Retinal pigment epithelial cell (primary cell): ENCODE data around the gene SLC2A13.

Experiments
- DNase-seq: peaks from one replicate; pipeline ENCODE4 v3.0.0-alpha.2; 2010; ENCODE audit warnings: low read depth
- H3K4me3 ChIP-seq: 2 replicates; pipeline ENCODE4 v1.5.1; 2011; ENCODE audit warnings: mild to moderate bottlenecking, low read length, control low read depth, moderate library complexity
- TF ChIP-seq, protein P1 (sequence below): conservative IDR thresholded peaks from 2 replicates; pipeline ENCODE4 v1.5.1; 2011; ENCODE audit warnings: low read depth, low read length, control low read depth, inconsistent platforms

Gene SLC2A13

DNA sequence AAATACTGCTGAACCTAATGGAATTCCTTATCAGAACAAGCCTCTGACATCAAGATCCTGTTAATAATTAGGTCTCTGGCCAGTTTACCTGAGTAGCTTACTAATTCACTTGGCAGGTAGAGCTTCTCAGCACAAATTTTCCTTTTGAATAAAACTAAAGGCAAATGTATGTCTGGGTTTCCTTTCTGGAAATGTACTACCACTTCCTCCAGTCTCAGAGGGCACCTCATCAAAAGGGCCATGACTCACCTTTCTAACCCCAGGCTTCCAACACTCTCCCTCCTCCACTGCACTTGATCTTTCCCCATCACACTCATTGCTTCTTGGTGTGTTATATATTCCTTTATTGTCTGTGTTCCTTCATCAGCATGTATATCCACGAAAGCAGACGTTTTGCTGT, 90.5 kb downstream of the SLC2A13 start:
- DNase-seq = no peak
- H3K4me3 ChIP-seq = no peak overlapping the region
- TF ChIP-seq, protein P1, sequence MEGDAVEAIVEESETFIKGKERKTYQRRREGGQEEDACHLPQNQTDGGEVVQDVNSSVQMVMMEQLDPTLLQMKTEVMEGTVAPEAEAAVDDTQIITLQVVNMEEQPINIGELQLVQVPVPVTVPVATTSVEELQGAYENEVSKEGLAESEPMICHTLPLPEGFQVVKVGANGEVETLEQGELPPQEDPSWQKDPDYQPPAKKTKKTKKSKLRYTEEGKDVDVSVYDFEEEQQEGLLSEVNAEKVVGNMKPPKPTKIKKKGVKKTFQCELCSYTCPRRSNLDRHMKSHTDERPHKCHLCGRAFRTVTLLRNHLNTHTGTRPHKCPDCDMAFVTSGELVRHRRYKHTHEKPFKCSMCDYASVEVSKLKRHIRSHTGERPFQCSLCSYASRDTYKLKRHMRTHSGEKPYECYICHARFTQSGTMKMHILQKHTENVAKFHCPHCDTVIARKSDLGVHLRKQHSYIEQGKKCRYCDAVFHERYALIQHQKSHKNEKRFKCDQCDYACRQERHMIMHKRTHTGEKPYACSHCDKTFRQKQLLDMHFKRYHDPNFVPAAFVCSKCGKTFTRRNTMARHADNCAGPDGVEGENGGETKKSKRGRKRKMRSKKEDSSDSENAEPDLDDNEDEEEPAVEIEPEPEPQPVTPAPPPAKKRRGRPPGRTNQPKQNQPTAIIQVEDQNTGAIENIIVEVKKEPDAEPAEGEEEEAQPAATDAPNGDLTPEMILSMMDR = no peak

DNA sequence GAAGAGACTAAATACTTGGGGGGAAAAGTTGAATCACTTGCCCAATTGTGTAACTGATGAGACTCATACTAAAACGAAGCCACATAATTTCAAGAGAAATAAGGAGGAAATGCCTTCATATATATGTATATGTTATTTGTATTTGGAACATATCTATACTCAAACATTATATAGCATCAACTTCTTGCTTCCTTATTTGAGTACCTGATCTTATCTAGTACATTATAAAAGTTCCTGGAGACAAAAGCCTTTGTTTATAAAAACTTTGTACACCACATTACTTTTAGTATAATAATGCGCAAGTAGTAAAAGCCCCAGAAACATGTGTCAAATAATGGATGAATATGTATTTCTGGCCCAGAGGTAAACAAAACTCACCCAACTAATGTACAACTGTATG, 92.0 kb downstream of the SLC2A13 start:
- no peak overlapping the region for H3K4me3 ChIP-seq
- TF ChIP-seq, protein P1 = no peak
- no peak for DNase-seq

DNA sequence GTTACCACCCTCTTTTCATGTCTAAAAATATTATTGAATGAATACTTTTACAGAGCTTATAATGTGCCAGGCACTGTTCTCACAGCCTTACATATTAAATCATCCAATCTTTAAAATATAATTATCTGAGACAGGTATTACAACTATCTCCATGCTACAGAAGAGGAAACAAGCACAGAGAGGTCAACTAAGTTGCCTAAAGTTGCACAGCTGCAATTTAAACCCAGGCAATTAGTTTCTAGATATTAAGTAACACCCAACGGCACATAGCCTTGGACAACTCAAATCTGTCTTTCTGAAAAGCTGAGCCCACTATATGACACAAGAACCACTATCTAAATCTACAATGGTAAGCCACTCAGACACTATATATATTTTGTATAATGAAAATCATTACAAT, 92.6 kb downstream of the SLC2A13 start:
- no peak overlapping the region for H3K4me3 ChIP-seq
- DNase-seq = no peak
- TF ChIP-seq, protein P1 = no peak

DNA sequence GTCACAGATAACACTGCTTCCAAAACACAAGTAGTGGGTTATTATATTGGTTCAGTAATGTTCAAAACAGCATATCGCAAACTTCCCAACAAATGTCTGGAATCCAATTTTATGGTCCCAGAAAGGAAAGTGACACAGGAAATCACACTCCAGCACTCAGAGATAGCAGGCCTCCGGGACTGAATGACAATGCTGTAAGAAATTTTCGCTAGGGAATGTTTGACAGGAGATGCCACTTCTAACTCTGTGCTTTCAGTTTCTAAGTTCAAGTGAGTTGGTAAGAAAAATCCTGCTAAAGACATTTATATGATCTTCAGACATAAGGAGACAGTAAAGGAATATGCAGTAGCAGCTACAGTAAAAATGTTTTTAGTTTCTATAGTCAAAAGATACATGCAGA, 93.2 kb downstream of the SLC2A13 start:
- H3K4me3 ChIP-seq = no peak overlapping the region
- no peak for DNase-seq
- TF ChIP-seq, protein P1 = no peak

DNA sequence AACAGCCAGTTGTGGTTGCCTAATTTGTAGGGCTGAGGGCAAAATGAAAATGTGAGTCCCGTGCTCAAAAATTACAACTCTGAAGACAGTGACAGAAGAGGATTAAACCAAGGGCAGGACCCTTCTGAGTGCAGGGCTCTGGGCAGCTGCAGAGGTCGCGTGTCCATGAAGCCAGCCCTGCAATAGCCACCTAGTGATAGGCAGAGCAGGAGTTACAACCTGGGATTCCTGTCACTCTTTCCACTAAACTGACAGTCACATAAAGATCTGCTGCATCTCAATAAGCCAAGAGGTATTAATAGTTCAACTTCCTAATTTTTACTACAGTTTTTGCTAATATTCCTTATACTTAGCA, 94.1 kb downstream of the SLC2A13 start:
- TF ChIP-seq, protein P1 = no peak
- H3K4me3 ChIP-seq = no peak overlapping the region
- no peak for DNase-seq

DNA sequence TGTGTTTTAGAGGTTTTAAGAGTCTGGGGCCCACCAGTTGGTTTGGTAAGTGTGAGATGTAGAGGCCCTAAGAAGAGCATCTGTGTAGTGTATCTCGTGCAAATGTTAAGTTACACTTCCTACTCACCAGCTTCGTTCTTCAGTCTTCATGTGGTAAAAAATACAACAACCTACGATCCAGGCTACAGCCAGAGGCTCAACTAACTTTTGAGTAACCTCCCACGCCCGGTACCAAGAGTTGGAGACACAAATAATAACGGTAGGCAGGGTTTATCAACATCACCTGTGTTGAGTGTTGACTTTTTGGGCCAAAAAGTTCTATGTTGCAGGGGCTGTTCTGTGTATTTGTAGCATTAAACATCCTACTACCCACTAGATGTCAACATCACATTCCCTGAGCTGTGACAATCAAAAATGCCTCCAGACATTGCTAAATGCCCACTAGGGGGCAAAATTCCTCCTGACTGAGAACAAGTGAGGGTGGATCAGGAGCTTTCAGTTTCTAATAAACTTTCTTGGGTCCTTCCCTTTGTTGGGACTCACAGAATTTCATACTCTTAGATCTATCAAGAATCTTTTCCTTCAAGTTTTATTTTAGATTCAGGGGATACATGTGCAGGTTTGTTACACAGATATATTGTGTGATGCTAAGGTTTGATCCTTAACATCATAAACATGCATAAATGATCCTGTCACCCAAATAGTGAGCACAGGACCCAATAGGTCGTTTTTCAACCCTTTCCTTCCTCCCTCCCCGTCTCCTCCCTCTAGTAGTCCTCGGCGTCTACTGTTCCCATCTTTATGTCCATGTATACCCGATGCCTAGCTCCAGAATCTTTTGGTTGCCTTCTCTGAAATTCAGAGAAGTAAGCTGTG, 94.7 kb downstream of the SLC2A13 start:
- DNase-seq = peak; percentile 13
- H3K4me3 ChIP-seq = no peak overlapping the region
- TF ChIP-seq, protein P1 = peak; percentile 84
